GM18907 (cell line): ENCODE data around the gene MICAL2.

Experiments used
- ATAC-seq: cut with Tn5 transposase; IDR thresholded peaks from one replicate; pipeline ENCODE4 v1.9.1; 2021; ENCODE audit warnings: mild to moderate bottlenecking, moderate library complexity; ENCODE audit not compliant: unreplicated experiment

Gene MICAL2

DNA sequence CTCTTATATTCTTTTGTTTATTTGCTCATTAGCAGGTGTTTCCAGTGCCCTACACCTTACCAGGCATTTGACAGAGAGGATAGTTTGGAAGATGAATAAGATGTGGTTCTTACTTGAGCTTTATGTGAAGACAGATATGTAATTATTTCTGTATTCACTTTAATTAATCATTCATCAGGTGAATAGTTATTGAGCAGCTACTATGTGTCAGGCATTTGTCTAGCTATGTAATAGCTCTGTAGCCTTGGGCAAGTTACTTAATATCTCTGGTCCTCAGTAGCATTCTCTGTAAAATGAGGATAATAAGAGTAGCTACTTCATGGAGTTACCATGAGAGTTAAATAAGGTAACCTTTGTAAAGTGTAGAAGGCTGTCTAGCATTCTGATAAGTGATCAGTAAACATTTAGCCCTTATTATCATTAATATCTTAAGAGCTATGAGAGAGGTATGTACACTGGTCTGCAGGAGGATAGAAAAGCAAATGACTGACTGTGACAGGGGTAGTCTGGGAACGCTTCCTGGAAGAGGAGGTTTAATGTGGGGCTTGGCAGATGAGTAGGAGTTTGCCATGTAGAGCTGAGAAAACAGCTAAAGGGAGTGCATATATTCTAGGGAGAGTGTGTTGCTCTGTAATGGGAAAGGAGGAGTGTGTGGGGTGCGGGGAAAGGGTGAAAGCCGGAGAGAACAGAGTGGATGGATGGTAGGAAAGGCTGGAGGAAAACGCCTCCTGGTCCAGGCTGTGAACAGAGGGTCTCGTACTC, 56.1 kb downstream of the MICAL2 start:
- no peak for ATAC-seq

DNA sequence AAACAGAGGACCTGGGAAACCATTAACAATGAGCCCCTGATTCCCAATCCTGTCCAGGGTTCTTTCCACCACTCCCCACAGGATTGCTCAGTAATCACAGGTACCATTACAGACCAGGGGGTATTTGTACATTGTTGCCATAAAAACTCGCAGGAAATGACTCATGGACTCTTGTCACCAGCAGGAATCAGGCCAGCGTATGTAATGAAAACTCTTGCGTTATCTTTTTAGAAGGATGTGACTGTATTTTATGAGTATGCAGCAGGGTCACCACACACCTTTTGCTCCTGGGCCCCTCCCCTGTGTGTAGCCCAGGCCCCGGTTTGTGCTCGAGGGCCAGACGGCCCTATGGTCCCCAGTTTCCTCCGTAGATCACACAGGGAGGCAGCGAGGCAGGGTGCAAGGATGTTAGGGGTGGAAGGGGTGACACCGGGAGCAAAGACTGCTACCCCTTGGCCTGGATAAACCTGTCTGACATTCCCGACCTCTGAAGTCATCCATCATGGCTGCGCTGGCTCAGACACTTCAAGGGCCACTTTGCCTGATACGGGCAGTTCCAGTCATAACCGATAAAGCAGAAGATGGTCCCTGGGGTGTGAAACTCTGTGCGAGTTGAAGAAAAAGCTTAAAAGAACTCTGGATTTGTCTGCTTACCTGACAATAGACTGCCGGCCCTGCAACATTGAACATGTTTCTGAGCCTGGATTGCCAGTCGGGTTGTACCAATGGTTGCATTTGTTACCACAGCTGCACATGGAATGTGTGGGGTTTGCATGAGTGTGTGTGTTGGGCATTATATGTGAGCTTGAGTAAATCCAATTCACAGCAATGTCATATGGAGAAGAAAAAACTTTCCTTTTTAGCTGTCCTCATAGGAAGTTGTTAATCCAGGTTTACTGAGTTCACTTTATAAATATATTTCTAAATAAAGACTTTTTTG, 56.9 kb downstream of the MICAL2 start:
- ATAC-seq, result no peak

DNA sequence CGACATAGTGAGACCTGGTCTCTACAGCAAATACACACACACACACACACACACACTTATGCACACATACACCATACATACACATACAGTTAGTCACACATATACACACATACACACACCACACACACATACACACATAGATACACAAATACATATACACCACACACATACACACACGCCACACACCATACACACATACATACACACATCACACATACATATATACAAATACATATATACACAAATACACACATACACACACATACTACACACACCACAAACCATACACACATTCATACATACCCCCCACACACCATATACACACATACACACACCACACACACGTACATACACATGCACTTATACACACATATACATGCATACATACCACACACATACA, 57.7 kb downstream of the MICAL2 start:
- ATAC-seq, result no peak

DNA sequence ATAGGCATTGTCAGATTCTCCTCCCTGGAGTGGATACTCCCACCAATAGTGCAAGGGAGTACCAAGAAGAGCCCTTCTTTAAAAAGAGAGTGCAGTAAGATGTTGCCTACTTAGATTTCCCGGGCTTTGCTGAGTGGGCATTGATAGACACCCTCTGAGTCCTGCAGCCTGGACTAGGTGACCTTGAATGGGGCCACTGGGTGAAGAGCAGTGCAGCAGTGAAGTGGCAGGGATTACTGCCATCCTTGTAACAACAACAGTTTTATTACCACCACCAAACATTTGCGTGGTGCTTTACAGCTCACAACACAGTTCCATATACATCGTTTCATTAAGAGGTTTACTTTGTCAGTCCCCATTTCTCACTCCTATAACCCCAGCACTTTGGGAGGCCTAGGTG, 59.4 kb downstream of the MICAL2 start:
- no peak for ATAC-seq

DNA sequence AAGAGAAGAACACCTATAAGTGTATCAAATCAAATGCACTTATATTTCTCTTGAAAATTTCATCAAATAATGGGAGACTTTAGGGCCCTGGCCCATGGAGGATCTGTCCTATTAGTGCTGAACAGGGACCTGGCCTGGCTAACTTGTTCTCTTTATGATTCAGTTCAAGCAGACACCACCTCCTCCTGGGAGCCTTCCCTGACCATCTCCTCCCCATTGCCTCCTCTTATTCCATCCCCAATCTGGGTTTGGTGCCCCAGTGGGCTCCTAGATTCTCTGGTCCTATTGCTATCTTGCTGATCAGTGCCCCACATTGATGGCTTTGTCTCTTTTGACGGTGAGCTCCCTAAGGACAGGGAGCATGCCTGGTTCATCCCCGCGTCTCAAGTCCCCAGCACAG, 60.1 kb downstream of the MICAL2 start:
- no peak for ATAC-seq

DNA sequence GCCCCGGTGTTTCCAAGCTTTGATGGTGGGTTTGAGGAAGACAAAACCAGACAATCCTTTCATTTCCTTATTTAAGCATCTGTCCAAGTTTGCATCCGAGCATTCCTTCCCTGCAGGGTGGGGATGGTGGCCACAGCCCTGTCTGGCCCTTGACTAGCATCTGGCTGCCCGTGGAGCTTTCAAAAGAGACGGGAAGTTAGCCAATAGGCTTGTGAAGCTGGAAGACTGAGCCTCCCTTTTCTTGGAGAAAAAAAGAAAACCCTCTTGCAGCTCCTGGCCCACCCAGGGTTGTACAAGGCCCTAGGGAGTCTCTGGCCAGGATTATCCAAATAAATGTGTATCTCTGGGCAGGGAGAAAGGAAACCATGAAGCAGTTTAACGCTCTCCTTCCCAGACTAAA, 60.6 kb downstream of the MICAL2 start:
- no peak for ATAC-seq

DNA sequence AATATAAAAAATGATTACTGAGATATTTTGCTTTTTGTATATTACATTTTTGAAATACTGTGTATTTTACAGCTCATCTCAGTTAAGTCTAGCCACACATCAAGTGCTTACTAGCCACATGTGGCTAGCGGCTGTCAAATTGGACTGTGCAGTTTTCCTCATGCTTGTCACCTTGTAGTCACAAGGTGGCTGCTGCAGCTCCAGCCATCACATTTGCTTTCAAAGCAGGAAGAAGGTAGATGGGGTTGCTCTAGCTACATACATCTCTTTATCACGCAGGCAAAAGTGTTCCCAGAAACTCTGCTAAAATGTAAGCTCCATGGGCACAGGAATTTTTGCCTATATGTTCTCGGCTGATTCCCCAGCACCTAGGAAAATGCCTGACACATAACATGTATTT, 61.5 kb downstream of the MICAL2 start:
- no peak for ATAC-seq

DNA sequence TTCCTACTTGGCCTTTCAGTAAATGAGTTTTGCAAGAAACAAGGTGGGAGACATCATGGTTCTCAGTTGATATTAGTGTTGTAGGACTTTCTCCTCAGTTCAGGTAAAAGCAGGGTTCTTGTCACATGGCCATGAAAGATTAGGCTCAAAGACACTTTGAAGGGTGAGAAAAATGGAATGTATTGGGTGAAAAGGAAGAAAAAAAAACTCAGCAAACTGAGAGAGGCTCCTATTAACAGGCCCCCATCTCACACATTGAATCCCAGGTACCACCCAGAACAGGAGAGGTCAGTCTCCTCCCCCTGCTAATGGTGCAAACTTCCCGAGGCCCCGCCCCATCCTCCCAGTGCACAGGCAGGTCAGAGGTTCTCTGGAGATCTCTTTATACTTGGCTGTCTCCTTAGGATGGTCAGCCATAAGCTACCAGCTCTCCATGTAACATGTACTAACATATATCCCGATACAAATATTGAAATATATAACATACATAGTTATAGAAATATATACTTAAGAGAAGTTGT, 62.2 kb downstream of the MICAL2 start:
- ATAC-seq, result no peak

DNA sequence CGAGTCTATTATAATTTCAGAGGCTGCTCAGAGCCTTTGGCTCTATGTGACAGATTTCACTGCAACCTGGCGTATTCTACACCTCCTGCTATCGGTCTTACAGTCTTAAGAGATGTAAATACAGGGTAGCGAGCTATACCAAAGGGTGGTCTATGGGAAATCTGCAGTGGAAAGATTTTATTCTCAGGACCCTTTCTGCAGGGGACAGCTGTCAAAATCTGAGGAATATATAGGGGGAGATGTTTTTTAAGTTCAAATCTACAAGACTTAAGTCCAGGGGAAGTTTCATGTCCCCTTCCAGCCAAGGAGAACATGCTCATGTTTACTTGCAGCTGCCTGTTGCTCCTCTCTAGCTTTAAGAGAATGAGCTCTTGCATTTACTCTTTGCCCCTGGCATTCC, 62.7 kb downstream of the MICAL2 start:
- ATAC-seq, result no peak

DNA sequence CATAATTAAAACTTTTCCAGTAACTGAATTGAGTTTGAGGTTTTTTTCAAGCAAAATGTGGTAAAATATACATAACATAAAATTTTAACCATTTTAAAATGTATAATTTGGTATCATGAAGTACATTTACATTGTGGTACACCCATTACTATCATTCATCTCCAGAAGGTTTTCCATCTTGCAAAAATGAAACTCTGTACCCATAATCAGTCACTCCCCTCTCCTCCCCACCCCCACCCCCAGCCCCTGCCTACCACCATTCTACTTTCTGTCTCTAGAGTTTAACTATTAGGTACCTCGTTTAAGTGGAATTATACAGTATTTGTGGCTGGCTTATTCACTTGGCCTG, 63.7 kb downstream of the MICAL2 start:
- ATAC-seq, result peak; percentile 60

DNA sequence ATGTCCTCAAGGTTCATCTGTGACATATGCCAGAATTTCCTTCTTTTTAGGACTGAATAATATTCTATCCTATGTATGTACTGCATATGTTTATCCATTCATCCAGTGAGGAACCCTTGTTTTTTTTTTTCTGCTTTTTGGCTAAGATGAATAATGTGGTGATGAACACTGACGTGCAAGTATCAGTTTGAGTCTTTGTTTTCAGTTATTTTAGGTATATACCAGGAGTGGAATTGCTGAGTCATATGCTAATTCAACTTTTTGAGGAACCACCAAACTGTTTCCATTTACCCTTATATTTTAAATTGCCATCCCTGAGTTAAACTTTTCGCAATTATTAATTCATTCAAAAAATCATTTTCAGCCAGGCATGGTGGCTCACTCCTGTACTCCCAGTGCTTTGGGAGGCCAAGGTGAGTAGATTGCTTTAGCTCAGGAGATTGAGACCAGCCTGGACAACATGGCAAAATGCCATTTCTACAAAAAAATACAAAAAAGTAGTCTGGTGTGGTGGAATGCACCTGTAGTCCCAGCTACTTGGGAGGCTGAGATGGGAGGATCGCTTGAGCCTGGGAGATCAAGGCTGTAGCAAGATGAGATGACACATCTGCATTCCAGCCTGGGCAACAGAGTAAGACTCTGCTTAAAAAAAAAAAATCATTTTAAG, 64.2 kb downstream of the MICAL2 start:
- ATAC-seq, result peak; percentile 74

DNA sequence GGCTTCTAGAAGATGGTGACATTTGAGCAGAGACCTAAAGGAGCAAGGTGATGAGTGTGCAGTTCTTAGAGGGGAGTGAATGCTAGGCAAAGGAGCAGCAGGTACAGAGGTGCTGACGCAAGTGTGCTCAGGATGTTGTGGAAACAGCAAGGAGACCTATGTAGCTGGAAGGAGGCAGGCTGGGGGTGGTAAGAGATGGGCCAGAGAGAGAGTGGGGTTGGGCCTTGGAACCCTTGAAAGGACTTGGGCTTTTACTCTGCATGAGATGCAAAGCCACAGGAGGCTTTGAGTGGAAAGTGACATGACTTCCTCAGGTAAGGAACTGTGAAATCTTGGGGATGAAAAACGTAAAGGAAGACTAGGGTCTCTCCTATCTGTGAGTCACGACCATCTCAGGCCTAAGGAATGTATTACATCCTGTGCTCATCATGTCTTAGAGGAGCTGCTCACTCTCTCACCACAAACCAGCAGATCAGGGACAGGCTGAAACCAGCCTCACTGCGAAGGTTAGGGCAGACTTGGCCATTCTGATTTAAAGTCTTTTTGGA, 65.4 kb downstream of the MICAL2 start:
- no peak for ATAC-seq

DNA sequence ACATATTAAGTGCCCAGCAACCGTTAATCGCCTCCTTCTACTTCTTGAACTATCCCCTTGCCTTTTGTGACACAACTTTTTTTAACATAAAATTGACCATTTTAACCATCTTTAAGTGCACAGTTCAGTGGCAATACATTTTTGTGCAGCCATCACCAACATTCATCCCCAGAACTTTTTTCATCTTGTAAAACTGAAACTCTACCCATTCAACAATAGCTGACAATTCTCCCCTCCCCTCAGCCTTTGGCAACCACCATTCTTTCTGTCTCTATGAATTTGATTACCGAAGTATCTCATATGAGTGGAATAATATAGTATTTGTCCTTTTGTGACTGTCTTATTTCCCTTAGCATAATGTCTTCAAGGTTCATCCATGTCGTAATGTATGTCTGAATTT, 66.0 kb downstream of the MICAL2 start:
- no peak for ATAC-seq

DNA sequence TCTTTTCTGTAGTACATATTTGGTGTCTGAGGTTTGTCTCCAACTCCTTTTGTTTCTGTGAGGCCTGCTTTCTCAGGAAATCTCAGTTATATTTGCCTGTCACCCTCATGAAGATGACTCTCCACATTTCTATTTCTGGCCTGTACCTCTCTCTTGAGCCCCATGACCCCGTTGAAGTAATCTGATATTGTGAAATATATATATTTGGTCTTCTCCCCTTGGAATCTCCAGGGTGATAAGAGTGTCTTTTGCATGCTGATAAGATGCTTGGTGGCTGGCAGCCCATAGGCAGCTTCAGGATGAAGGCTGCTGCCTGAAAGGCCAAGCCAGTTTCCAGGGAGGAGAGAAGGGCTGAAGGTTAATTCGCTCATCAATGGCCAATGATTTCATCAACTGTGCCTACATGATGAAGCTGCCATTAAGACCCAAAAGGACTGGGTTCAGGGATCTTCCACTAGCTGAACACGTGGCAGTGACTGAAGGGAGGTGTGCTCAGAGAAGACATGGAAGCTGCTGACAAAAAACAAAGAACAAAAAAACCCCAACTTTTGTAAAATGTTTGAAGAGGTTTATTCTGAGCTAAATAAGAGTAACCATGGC, 67.4 kb downstream of the MICAL2 start:
- ATAC-seq, result no peak

DNA sequence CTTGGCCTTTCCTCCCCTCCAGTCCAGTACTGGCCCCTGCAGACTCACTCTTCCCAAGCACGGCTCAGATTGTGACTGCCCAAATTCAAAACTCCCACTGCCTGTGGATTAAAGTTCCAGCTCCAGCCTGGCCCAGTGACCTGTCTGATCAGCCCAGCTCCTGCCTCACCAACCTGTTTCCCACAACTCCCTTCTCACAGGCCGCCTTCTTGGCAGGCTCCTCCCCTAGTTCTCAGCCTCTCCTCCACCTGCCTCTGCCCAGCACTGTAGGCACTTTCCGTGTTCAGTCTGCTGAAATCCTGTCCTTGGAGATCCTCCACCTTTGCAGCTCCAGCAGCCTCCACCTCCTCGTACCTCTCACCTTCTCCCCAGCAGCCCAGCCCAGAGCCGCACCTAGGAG, 68.6 kb downstream of the MICAL2 start:
- no peak for ATAC-seq

DNA sequence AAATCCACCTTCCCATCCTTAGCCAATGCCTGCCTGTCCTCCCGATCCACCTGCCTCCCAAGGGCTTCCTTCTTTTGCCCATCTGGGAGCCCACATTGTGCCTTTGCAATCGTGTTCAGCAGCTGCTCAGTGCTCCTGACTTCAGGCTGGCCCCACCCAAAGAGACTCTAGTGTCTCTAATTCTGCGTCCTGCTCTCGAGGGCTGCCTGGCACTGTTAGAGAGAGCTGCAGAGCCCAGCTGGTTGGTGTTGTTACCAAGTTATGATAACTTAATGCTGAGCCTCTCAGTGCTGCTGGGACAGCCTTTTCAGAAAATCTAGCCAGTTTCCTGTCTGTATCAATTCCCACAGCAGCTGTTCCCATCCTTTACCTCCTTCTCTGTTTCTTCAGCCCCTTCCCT, 69.1 kb downstream of the MICAL2 start:
- no peak for ATAC-seq

DNA sequence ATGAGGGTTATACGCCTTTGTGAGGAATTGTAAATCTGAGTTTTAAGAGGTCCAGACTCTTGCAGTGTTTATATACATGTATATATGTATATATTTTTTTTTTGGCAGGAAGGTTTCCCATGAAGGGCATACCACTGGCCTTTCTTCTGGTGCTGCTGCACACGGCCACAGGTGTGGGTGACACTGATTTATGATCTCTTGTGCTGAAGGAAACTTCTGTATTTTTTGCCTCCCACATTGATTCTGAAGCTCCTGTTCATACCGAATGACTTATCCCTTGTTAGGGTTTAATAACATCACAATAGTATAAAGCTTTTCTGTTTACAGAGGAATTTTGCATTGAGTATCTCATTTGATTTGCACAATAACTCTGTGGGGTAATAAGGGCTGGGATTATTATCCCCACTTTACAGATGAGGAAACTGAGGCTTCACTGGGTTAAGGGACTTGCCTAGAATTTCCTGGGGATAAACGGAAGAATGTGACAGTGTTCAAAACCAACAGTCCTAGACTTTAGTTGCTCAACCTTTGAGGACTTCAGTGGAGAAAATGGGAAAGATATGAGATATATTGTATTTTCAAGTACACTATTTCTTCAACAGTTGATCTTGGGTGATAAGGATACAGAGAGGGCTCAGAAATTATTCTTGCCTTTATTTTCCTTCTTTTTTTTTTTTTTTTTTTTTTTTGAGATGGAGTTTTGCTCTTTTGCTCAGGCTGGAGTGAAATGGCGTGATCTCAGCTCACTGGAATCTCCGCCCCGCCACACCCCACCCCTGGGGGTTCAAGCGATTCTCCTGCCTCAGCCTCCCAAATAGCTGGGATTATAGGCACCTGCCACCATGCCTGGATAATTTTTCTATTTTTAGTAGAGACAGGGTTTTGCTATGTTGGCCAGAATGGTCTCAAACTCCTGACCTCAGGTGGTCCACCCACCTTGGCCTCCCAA, 70.1 kb downstream of the MICAL2 start:
- no peak for ATAC-seq

DNA sequence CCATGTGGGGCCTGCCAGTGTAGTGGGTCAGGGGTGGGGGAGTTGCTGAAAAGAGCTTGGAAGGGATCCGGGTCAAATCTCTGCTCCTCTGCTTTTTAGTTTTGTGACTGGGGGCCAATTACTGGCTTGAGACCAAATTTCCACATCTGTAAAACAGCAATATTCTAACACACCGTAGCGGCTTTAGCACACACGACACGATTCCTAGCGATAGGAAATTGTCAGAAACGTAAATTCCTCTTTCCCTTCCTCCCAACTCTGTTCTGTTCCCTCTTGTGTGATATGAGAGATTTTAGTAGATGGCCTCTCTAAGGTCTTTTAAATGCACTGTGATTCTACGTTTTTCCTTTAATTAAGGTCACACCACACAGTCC, 71.9 kb downstream of the MICAL2 start:
- ATAC-seq, result no peak

DNA sequence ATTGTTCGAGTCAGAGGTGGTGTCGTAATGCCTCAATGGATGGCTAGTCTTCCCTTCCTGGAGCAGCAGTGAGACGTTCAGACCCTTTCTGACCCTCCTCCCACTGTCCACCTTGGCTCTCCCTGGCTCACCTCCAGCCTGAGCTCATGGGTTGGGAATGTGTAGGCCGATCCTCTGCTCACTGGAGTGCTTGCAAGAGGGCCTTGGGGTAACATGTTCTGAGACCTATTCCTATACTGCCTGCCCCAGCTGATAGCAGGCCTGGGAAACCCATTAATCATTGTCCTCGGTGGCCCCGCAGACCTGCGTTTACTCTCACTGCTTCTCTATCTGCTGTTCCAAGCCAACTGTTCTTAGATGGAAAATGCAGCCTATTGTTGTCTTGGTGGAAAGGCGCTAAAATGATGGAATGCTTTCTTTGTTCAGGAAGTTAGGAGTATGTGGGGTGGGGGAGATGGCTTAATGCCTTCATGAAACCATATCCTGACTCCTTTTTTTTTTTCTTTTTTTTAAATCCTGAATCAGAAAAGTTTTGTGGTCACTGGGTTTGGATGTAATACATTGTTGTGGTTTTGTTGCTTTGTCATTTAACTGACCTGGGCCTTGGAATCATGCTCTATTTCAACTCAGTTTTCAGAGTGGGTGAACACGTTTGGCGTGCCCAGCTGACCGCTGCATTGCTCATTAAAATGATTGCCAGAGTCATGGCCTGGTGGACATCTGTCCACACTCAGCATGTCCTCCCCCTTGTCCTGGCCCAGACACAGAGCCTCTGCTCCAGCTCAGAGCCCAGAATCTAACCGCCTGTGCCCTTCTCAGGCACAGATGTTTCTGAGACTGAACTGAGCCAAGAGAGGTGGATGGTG, 72.5 kb downstream of the MICAL2 start:
- no peak for ATAC-seq
